OCI-LY3 (cell line): ENCODE measurements around the gene USP50.
"Not testable (repeated sequence)": the region's sequence is repeated elsewhere in the genome, so short reads cannot be mapped to it uniquely, and the experiment has no call there.

Source experiments
- H2AFZ ChIP-seq: fragments of 200-600, 300-600 bp; shearing (Covaris generic); 2 replicates; pipeline ENCODE4 v1.6.0; 2014; ENCODE audit warnings: antibody characterized with exemption, low read depth, low read length
- H3K27ac ChIP-seq: fragments of 200-600, 300-600 bp; sonication (generic); 2 replicates; pipeline ENCODE4 v1.5.1; 2014; ENCODE audit warnings: mild to moderate bottlenecking, low read length, moderate library complexity, mixed read lengths
- H3K27me3 ChIP-seq: fragments of 200-600, 300-600 bp; sonication (generic); 2 replicates; pipeline ENCODE4 v1.6.1; 2014; ENCODE audit warnings: low read depth, low read length, mixed read lengths
- H3K36me3 ChIP-seq: fragments of 200-600, 300-600 bp; sonication (generic); replicated peaks from 2 replicates; pipeline ENCODE3; 2014; ENCODE audit warnings: low read depth, low read length, mixed read lengths
- H3K4me1 ChIP-seq: fragments of 300-600, 200-600 bp; sonication (generic); 2 replicates; pipeline ENCODE4 v1.6.1; 2014; ENCODE audit warnings: low read length, mixed read lengths
- H3K4me2 ChIP-seq: fragments of 200-600, 300-600 bp; sonication (generic); 2 replicates; pipeline ENCODE4 v1.6.1; 2014; ENCODE audit warnings: low read length, mixed read lengths
- H3K4me3 ChIP-seq: fragments of 300-600, 200-600 bp; sonication (generic); 2 replicates; pipeline ENCODE4 v1.5.1; 2014; ENCODE audit warnings: antibody characterized with exemption, mild to moderate bottlenecking, low read length, moderate library complexity
- H3K79me2 ChIP-seq: fragments of 300-600, 200-600 bp; shearing (Covaris generic); 2 replicates; pipeline ENCODE4 v1.6.1; 2014; ENCODE audit warnings: mild to moderate bottlenecking, low read length, mixed read lengths
- H3K9ac ChIP-seq: fragments of 300-600, 200-600 bp; shearing (Covaris generic); 2 replicates; pipeline ENCODE4 v1.6.0; 2014; ENCODE audit warnings: mild to moderate bottlenecking, low read length, moderate library complexity
- H3K9me3 ChIP-seq: fragments of 200-600, 300-600 bp; shearing (Covaris generic); 2 replicates; pipeline ENCODE4 v1.6.1; 2014; ENCODE audit warnings: low read length, mixed read lengths; ENCODE audit not compliant: insufficient read depth
- H4K20me1 ChIP-seq: fragments of 200-600, 300-600 bp; sonication (generic); 2 replicates; pipeline ENCODE4 v1.6.1; 2016; ENCODE audit warnings: low read length, mixed read lengths; ENCODE audit not compliant: insufficient read depth
- CTCF ChIP-seq: fragments of 200-600, 300-600 bp; sonication (generic); IDR thresholded peaks from 2 replicates; pipeline ENCODE4 v1.5.1; 2014; ENCODE audit warnings: antibody characterized with exemption, low read length, low read depth
- EZH2phosphoT487 ChIP-seq: fragments of 200-600 bp; shearing (Covaris generic); IDR thresholded peaks from 2 replicates; pipeline ENCODE4 v1.6.1; 2018; ENCODE audit warnings: antibody characterized with exemption, mixed run types, low read depth

USP50 gene

DNA sequence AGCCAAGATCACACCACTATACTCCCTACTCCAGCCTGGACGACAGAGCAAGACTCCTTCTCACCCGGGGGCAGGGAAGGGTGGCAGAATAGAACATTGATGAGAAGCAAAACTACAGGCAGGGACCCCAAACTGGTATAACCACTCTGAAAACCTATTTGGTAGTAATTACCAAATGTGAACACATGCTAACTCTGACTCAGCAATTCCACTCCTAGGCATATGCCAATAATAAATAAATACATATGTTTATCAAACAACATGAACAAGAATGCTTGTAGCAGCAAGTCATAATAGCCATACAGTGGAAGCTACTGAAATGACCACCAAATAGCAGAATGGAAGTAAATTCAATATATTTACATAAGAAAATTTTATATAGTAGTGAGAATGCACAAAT is 31.0 kb upstream of the USP50 start:
- Histone ChIP-seq H3K27ac (no peak overlapping the region), H3K4me2 (no peak overlapping the region), H3K27me3 (no peaks in the 10 kb centered on the region), H2AFZ (no peak overlapping the region), H3K9ac (no peak overlapping the region), H4K20me1 (no peaks in the 10 kb centered on the region), H3K4me3 (no peak overlapping the region), H3K79me2 (no peaks in the 10 kb centered on the region), H3K9me3 (no peaks in the 10 kb centered on the region), H3K4me1 (no peaks in the 10 kb centered on the region), H3K36me3 (peaks cover 45% of the 10 kb centered on the region)
- no peak for TF ChIP-seq CTCF
- no peak for TF ChIP-seq EZH2phosphoT487

DNA sequence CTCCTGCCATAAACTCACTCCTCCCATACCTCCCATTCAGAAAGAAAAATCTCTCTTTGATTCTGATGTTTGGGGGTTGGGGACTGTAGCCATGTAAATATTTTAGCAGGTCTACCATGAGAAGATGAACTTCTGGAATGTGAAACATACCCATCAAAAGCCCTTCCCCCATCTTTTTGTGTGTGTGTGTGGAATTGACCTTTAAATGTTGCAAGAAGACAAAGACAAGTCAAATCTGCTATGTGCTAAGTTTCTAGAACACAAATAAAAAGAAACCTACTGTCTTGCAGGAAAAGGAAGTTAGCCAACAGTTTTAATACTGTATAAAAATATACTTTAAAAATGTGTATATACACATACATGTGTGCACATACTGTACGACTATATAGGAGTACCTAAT is 29.7 kb upstream of the USP50 start:
- Histone ChIP-seq H3K27ac (no peak overlapping the region), H3K4me2 (no peak overlapping the region), H3K36me3 (peaks cover 45% of the 10 kb centered on the region), H2AFZ (no peak overlapping the region), H3K27me3 (no peaks in the 10 kb centered on the region), H3K79me2 (no peaks in the 10 kb centered on the region), H3K4me3 (no peak overlapping the region), H3K9ac (no peak overlapping the region), H3K9me3 (no peaks in the 10 kb centered on the region), H3K4me1 (no peaks in the 10 kb centered on the region), H4K20me1 (no peaks in the 10 kb centered on the region)
- TF ChIP-seq CTCF, result no peak
- TF ChIP-seq EZH2phosphoT487, result no peak

GRCh38 chr15:50573842-50574241 is 27.4 kb upstream of the USP50 start:
- not testable (repeated sequence) for H3K9me3 ChIP-seq, H3K4me1 ChIP-seq, H3K4me3 ChIP-seq, H3K79me2 ChIP-seq, H3K4me2 ChIP-seq, H3K27me3 ChIP-seq, H2AFZ ChIP-seq, H4K20me1 ChIP-seq, H3K9ac ChIP-seq, H3K27ac ChIP-seq
- H3K36me3 ChIP-seq, result peaks cover 54% of the 10 kb centered on the region

DNA sequence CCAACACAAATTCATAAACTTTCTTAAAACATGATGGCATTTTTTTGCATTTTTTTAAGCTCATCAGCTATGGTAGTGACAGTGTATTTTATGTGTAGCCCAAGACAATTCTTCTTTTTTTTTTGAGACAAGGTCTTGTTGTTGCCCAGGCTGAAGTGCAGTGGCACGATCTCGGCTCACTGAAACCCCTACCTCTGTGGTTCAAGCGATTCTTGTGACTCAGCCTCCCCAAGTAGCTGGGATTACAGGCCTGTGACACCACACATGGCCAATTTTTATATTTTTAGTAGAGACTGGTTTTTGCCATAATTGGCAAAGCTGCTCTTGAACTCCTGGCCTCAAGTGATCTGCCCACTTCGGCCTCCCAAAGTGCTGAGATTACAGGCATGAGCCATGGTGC is 17.3 kb upstream of the USP50 start:
- H3K27ac ChIP-seq, result no peak overlapping the region
- H3K36me3 ChIP-seq, result peaks cover 22% of the 10 kb centered on the region
- no peaks in the 10 kb centered on the region for H3K27me3 ChIP-seq
- H3K79me2 ChIP-seq, result no peaks in the 10 kb centered on the region
- H3K4me1 ChIP-seq, result no peaks in the 10 kb centered on the region
- TF ChIP-seq EZH2phosphoT487, result no peak
- TF ChIP-seq CTCF, result no peak
- H3K9ac ChIP-seq, result no peak overlapping the region
- H4K20me1 ChIP-seq, result no peaks in the 10 kb centered on the region
- no peak overlapping the region for H3K4me3 ChIP-seq
- H2AFZ ChIP-seq, result no peak overlapping the region
- no peaks in the 10 kb centered on the region for H3K9me3 ChIP-seq
- H3K4me2 ChIP-seq, result no peak overlapping the region
